NB4 (cell line): Measurements from ENCODE around the gene PARP11.

ENCODE experiments used
- MYC ChIP-seq: IDR thresholded peaks from 2 replicates; pipeline ENCODE4 v1.6.1; 2011; ENCODE audit warnings: low read depth, low read length
- TF ChIP-seq, protein P1 (sequence below): IDR thresholded peaks from one replicate; pipeline ENCODE4 v1.5.1; 2012; ENCODE audit warnings: low read depth, low read length
- TF ChIP-seq, protein P2 (sequence below): IDR thresholded peaks from 2 replicates; pipeline ENCODE4 v1.6.1; 2011; ENCODE audit warnings: low read depth, low read length

DNA sequence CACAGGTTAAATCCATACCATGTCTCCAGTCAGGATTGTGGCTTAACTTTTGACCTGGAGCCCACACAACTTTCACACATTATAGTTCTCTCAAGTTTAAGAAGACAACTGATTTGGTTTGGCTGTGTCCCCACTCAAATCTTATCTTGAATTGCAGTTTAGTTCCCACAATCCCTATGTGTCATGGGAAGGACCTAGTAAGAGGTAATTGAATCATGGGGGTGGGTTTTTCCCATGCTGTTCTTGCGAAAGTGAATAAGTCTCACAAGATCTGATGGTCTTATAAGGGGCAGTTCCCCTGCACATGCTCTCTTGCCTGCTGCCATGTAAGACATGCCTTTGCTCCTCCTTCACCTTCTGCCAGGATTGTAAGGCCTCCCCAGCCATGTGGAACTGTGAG, 38.2 kb upstream of the PARP11 start:
- TF ChIP-seq, protein P1, sequence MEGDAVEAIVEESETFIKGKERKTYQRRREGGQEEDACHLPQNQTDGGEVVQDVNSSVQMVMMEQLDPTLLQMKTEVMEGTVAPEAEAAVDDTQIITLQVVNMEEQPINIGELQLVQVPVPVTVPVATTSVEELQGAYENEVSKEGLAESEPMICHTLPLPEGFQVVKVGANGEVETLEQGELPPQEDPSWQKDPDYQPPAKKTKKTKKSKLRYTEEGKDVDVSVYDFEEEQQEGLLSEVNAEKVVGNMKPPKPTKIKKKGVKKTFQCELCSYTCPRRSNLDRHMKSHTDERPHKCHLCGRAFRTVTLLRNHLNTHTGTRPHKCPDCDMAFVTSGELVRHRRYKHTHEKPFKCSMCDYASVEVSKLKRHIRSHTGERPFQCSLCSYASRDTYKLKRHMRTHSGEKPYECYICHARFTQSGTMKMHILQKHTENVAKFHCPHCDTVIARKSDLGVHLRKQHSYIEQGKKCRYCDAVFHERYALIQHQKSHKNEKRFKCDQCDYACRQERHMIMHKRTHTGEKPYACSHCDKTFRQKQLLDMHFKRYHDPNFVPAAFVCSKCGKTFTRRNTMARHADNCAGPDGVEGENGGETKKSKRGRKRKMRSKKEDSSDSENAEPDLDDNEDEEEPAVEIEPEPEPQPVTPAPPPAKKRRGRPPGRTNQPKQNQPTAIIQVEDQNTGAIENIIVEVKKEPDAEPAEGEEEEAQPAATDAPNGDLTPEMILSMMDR = no peak
- no peak for TF ChIP-seq MYC
- TF ChIP-seq, protein P2, sequence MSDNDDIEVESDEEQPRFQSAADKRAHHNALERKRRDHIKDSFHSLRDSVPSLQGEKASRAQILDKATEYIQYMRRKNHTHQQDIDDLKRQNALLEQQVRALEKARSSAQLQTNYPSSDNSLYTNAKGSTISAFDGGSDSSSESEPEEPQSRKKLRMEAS = no peak
